ENCODE measurements around the gene RGS7.

The RGS7 gene

GRCh38 chr1:240866724-240867123 is 490.3 kb downstream of the RGS7 start:
- no peak for TF ChIP-seq CTCF (IDR thresholded peaks at IDR 0.05)

- TF ChIP-seq CTCF (IDR thresholded peaks at IDR 0.05), result no peak
These were observed 497.0 kb downstream of the RGS7 start for GRCh38 chr1:240860023-240860422.

DNA sequence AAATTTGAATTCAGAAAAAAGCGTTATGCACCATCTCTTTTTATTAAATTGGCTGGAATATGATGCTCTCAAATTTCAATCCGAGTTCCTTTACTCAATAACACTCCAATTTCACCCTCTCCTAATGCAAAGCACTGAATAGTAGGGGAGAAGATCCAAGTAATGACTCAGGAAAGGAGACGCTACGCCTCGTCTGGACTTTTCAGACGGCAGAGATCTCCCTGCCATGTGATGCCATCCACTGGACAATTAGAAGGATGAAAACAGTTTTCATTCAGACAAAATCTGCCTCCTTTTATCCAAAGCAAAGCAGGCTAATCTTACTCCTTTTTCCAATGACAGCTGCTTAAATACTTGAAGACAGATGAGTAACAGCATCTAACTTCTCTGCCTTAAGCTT is 502.6 kb downstream of the RGS7 start:
- TF ChIP-seq CTCF (IDR thresholded peaks at IDR 0.05), result no peak

DNA sequence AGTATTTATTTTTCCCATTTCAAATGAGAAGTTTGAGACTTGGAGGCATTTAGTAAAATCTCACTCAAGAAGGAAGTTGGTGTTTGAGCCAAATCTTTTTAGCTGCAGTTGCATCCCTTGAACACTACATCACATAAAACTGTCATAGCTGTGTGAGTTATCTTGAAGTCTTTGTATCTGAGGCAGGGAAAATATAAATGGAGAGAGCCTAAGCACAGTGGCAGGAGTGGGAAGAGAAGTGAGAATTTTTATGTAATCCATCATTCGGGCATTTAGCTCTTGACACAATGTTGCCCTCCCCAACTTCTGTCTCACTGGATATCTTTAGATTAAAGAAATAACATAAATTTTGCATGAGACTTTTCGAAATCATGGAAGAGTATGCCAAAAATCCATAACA is 509.7 kb downstream of the RGS7 start:
- no peak for TF ChIP-seq CTCF (IDR thresholded peaks at IDR 0.05)

- no peak for TF ChIP-seq CTCF (IDR thresholded peaks at IDR 0.05)
These were observed 512.5 kb downstream of the RGS7 start for GRCh38 chr1:240844486-240844885.

DNA sequence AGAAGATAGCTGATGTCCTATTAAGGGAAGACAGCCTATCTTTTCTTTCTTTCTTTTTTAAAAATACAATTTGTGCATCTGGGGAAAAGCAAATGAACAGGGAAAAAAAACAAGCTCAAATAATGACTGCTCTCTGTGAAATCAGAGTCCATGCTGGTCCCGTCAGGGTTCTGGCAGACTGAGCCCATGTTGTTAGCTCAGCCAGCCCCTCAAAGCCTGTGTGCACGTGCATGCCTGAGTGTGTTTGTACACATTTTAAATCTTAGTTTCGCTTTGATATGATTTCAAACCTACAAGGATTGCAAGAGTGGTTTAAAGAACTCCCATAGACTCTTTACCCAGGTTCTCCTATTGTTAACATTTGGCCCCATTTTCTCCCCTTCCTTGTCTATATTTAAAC is 513.2 kb downstream of the RGS7 start:
- no peak for TF ChIP-seq CTCF (IDR thresholded peaks at IDR 0.05)

- TF ChIP-seq CTCF (IDR thresholded peaks at IDR 0.05), result no peak
These were observed 520.7 kb downstream of the RGS7 start for GRCh38 chr1:240836271-240836670.

DNA sequence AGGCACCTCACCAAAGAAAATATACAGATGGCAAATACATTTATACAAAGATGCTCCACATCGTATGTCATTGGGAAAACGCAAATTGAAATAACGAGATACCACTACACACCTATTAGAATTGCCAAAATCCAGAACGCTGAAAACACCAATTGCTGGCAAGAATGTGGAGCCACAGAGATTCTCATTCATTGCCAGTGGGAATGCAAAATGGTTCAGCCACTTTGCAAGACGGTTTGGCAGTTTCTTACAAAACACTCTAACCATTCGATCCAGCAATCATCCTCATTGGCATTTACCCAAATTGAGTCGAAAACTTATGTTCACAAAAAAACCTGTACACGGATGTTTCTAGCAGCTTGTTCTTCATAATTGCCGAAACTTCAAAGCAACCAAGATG is 521.7 kb downstream of the RGS7 start:
- no peak for TF ChIP-seq CTCF (IDR thresholded peaks at IDR 0.05)
